C4-2B (cell line): ENCODE measurements around the gene LAIR2.

Experiments
- H3K27ac ChIP-seq: fragments of 450-650 bp; 2 replicates; pipeline ENCODE4 v1.5.1; 2017
- CTCF ChIP-seq: fragments of 450-650 bp; conservative IDR thresholded peaks from 2 replicates; pipeline ENCODE4 v1.5.1; 2017; ENCODE audit warnings: mild to moderate bottlenecking
- ZFX ChIP-seq: fragments of 450-650 bp; IDR thresholded peaks from 2 replicates; pipeline ENCODE4 v1.6.1; 2017

The LAIR2 gene

GRCh38 chr19:54541712-54542111, 39.1 kb downstream of the LAIR2 start:
- TF ChIP-seq ZFX (no peak), CTCF (no peak)
- H3K27ac ChIP-seq: no peak overlapping the region

GRCh38 chr19:54548806-54549205, 46.2 kb downstream of the LAIR2 start:
- H3K27ac ChIP-seq: no peak overlapping the region
- TF ChIP-seq ZFX (no peak), CTCF (no peak)

- no peak for TF ChIP-seq CTCF
- no peak for TF ChIP-seq ZFX
- no peak overlapping the region for H3K27ac ChIP-seq
Observed at GRCh38 chr19:54549224-54549623, 46.6 kb downstream of the LAIR2 start.

- TF ChIP-seq CTCF (no peak), ZFX (no peak)
- no peak overlapping the region for H3K27ac ChIP-seq
Observed at GRCh38 chr19:54551293-54551692, 48.7 kb downstream of the LAIR2 start.

- no peak overlapping the region for H3K27ac ChIP-seq
Observed at GRCh38 chr19:54551950-54552912, 49.6 kb downstream of the LAIR2 start.

GRCh38 chr19:54552913-54553310, 50.3 kb downstream of the LAIR2 start:
- no peak overlapping the region for H3K27ac ChIP-seq
- no peak for TF ChIP-seq CTCF
- no peak for TF ChIP-seq ZFX

More at GRCh38 chr19:54551950-54552912, 49.6 kb downstream of the LAIR2 start:
- TF ChIP-seq ZFX: no peak

- H3K27ac ChIP-seq: no peak overlapping the region
- no peak for TF ChIP-seq ZFX
- no peak for TF ChIP-seq CTCF
Observed at GRCh38 chr19:54554006-54554405, 51.4 kb downstream of the LAIR2 start.

GRCh38 chr19:54554896-54555295, 52.3 kb downstream of the LAIR2 start:
- TF ChIP-seq CTCF (no peak), ZFX (no peak)
- H3K27ac ChIP-seq: no peak overlapping the region
